ENCODE results near the gene MED15. TPM values are rescaled to one million over a fixed set of nuclear protein-coding genes. Genes with fewer than 3 reads are reported as not detected.

Gene MED15
- total RNA-seq, 4 donors from 2014 or later = 37.5 to 69.4 (median 52.7) TPM

GRCh38 chr22:20528405-20528978 is 21.1 kb downstream of the MED15 start:
- peaks cover 43 to 46% of the 10 kb centered on the region in 2 donors for H3K4me1 ChIP-seq
- no peak overlapping the region for H3K4me3 ChIP-seq
- H3K36me3 ChIP-seq = peaks cover 0 to 6% of the 10 kb centered on the region in 2 donors
- intact Hi-C loops (cut with DNase I; ENCODE audit: low total_unique reads) = no loop called here
- H3K9me3 ChIP-seq = no peaks in the 10 kb centered on the region
- no peaks in the 10 kb centered on the region for H3K27me3 ChIP-seq
- in situ Hi-C loops (cut with MboI; ENCODE audit: low sequenced_read_pairs in 4 of 4) = no loop called here
- DNase-seq (no peak), ATAC-seq (no peak)
- no peak for TF ChIP-seq POLR2A (IDR thresholded peaks at IDR 0.05)
- no peak for TF ChIP-seq CTCF (IDR thresholded peaks at IDR 0.05 in 4 of 5, conservative IDR thresholded peaks at IDR 0.05 in 1 of 5)
- no peak overlapping the region for H3K27ac ChIP-seq

- Histone ChIP-seq H3K27ac (peak overlapping the region; percentile 85 to 92 (median 89)), H3K4me1 (peaks cover 36 to 45% of the 10 kb centered on the region in 2 donors), H3K36me3 (peaks cover 0 to 6% of the 10 kb centered on the region in 2 donors), H3K9me3 (no peaks in the 10 kb centered on the region), H3K27me3 (no peaks in the 10 kb centered on the region), H3K4me3 (no peak overlapping the region)
- TF ChIP-seq CTCF (IDR thresholded peaks at IDR 0.05 in 4 of 5, conservative IDR thresholded peaks at IDR 0.05 in 1 of 5) = no peak
- no peak for TF ChIP-seq POLR2A (IDR thresholded peaks at IDR 0.05)
- intact Hi-C loops (cut with DNase I; ENCODE audit: low total_unique reads) = no loop called here
- ATAC-seq (peak; percentile 39 to 71), DNase-seq (peak; percentile 47 to 61)
- in situ Hi-C loops (cut with MboI; ENCODE audit: low sequenced_read_pairs in 4 of 4) = no loop called here
These were observed 23.2 kb downstream of the MED15 start for GRCh38 chr22:20530368-20531153.

- peaks cover 0 to 6% of the 10 kb centered on the region in 2 donors for H3K36me3 ChIP-seq
- intact Hi-C loops (cut with DNase I; ENCODE audit: low total_unique reads) = no loop called here
- H3K4me3 ChIP-seq = no peak overlapping the region
- H3K4me1 ChIP-seq = peaks cover 36 to 45% of the 10 kb centered on the region in 2 donors
- H3K9me3 ChIP-seq = no peaks in the 10 kb centered on the region
- no peak for DNase-seq
- peak overlapping the region; percentile 85 to 92 (median 89) for H3K27ac ChIP-seq
- no peaks in the 10 kb centered on the region for H3K27me3 ChIP-seq
- in situ Hi-C loops (cut with MboI; ENCODE audit: low sequenced_read_pairs in 4 of 4) = no loop called here
- TF ChIP-seq POLR2A (IDR thresholded peaks at IDR 0.05) (no peak), CTCF (IDR thresholded peaks at IDR 0.05 in 4 of 5, conservative IDR thresholded peaks at IDR 0.05 in 1 of 5) (no peak)
- peak in 1 of 2 donors; percentile 27 for ATAC-seq
These were observed 23.7 kb downstream of the MED15 start for GRCh38 chr22:20531154-20531403.

- DNase-seq (peak; percentile 70 to 84), ATAC-seq (peak; percentile 83 to 89)
- no peaks in the 10 kb centered on the region for H3K9me3 ChIP-seq
- in situ Hi-C loops (cut with MboI; ENCODE audit: low sequenced_read_pairs in 4 of 4) = no loop called here
- peak overlapping the region; percentile 85 to 92 (median 89) for H3K27ac ChIP-seq
- no peaks in the 10 kb centered on the region for H3K27me3 ChIP-seq
- peak overlapping the region in 1 of 4 donors; percentile 15 for H3K4me3 ChIP-seq
- TF ChIP-seq CTCF (IDR thresholded peaks at IDR 0.05 in 4 of 5, conservative IDR thresholded peaks at IDR 0.05 in 1 of 5) = no peak
- peak; percentile 26 to 31 for TF ChIP-seq POLR2A (IDR thresholded peaks at IDR 0.05)
- peaks cover 0 to 6% of the 10 kb centered on the region in 2 donors for H3K36me3 ChIP-seq
- peaks cover 38 to 48% of the 10 kb centered on the region in 2 donors for H3K4me1 ChIP-seq
- intact Hi-C loops (cut with DNase I; ENCODE audit: low total_unique reads) = loop anchor here (2.0 kb wide), 1 partner anchor 19 kb away; no protein-coding TSS in a partner anchor
These were observed 24.2 kb downstream of the MED15 start for GRCh38 chr22:20531404-20532201.

All from gastrocnemius medialis (tissue), 4 donors.